Measurements from ENCODE around the gene CYP2C18.

- TF ChIP-seq CTCF (IDR thresholded peaks at IDR 0.05) (no peak), POLR2A (IDR thresholded peaks at IDR 0.05) (no peak)
These were observed 38.2 kb upstream of the CYP2C18 start for GRCh38 chr10:94645285-94645684.

All from Peyer's patch (tissue), 4 donors.